Mammary epithelial cell (primary cell): ENCODE data around the gene NXF2.
"Not testable (repeated sequence)": the region's sequence is repeated elsewhere in the genome, so short reads cannot be mapped to it uniquely, and the experiment has no call there.

ENCODE experiments used
- CTCF ChIP-seq, 2 donors: IDR thresholded peaks in 1 of 2; conservative IDR thresholded peaks in 1 of 2; 2 replicates each; pipeline ENCODE4 v1.5.1; 2011 to 2012; ENCODE audit warnings: inconsistent platforms in 2 of 2, low read length in 2 of 2, mild to moderate bottlenecking in 2 of 2, control low read depth in 1 of 2, low read depth in 1 of 2; ENCODE audit not compliant: insufficient read depth in 1 of 2; ENCODE audit errors: extremely low read depth in 1 of 2
- EZH2 ChIP-seq: IDR thresholded peaks from 2 replicates; pipeline ENCODE4 v1.6.1; 2012; ENCODE audit warnings: low read length, inconsistent platforms, borderline replicate concordance

- TF ChIP-seq CTCF (conservative IDR thresholded peaks at IDR 0.05 in 1 of 2, IDR thresholded peaks at IDR 0.05 in 1 of 2; ENCODE audit: extremely low read depth in 1 of 2, insufficient read depth in 1 of 2, low read depth in 1 of 2, low read length in 2 of 2); EZH2: not testable (repeated sequence)
These were observed 25.3 kb downstream of the NXF2 start for GRCh38 chrX:102272231-102272630.
